HL-60 (cell line): ENCODE results near the gene LYPD5.

Experiments
- DNase-seq, 2 experiments: peaks; one replicate each; pipeline ENCODE4 v3.0.0-alpha.2; 2010 to 2020; ENCODE audit warnings: low read depth in 1 of 2, low spot score in 1 of 2
- H3K27ac ChIP-seq: fragments of 250-450 bp; sonication (Bioruptor Pico); replicated peaks from 2 replicates; pipeline ENCODE4 v1.5.1; 2020; ENCODE audit warnings: mild to moderate bottlenecking, moderate library complexity
- H3K27me3 ChIP-seq: fragments of 250-450 bp; sonication (Bioruptor Pico); 2 replicates; pipeline ENCODE4 v1.5.1; 2021; ENCODE audit warnings: mild to moderate bottlenecking, moderate library complexity; ENCODE audit not compliant: insufficient read depth, poor library complexity, severe bottlenecking
- H3K4me3 ChIP-seq: replicated peaks from 2 replicates; pipeline ENCODE4 v1.5.1; 2011; ENCODE audit warnings: mild to moderate bottlenecking, control low read depth, low read length; ENCODE audit not compliant: insufficient read depth
- CTCF ChIP-seq: IDR thresholded peaks from one replicate; pipeline ENCODE4 v1.5.1; 2011; ENCODE audit warnings: low read length, control low read depth, inconsistent platforms; ENCODE audit not compliant: insufficient read depth
- GABPA ChIP-seq: IDR thresholded peaks from 2 replicates; pipeline ENCODE4 v1.6.1; 2012; ENCODE audit warnings: low read depth
- POLR2AphosphoS5 ChIP-seq: IDR thresholded peaks from 2 replicates; pipeline ENCODE4 v1.6.1; 2012; ENCODE audit warnings: low read depth
- REST ChIP-seq: IDR thresholded peaks from 2 replicates; pipeline ENCODE4 v1.6.1; 2012; ENCODE audit warnings: low read depth; ENCODE audit not compliant: insufficient replicate concordance
- SPI1 ChIP-seq: IDR thresholded peaks from 2 replicates; pipeline ENCODE4 v1.6.1; 2012; ENCODE audit warnings: low read depth, mild to moderate bottlenecking, borderline replicate concordance

LYPD5 gene

GRCh38 chr19:43762814-43763213, 39.4 kb downstream of the LYPD5 start:
- DNase-seq, result no peak
- no peak for TF ChIP-seq REST
- no peak for TF ChIP-seq GABPA
- TF ChIP-seq POLR2AphosphoS5, result no peak
- no peak for TF ChIP-seq CTCF
- no peak for TF ChIP-seq SPI1
- no peaks in the 10 kb centered on the region for H3K27me3 ChIP-seq
- H3K27ac ChIP-seq, result no peak overlapping the region
- H3K4me3 ChIP-seq, result no peak overlapping the region

GRCh38 chr19:43760941-43761340, 41.3 kb downstream of the LYPD5 start:
- Histone ChIP-seq H3K27me3 (no peaks in the 10 kb centered on the region), H3K27ac (no peak overlapping the region), H3K4me3 (no peak overlapping the region)
- no peak for DNase-seq
- TF ChIP-seq SPI1 (no peak), CTCF (no peak), GABPA (no peak), REST (no peak), POLR2AphosphoS5 (no peak)

- Histone ChIP-seq H3K27me3 (no peaks in the 10 kb centered on the region), H3K4me3 (no peak overlapping the region), H3K27ac (no peak overlapping the region)
- no peak for DNase-seq
- no peak for TF ChIP-seq CTCF
- no peak for TF ChIP-seq GABPA
- no peak for TF ChIP-seq REST
- no peak for TF ChIP-seq SPI1
- TF ChIP-seq POLR2AphosphoS5, result no peak
These were observed 42.7 kb downstream of the LYPD5 start for GRCh38 chr19:43759515-43759914.
